22Rv1 (cell line): ENCODE data around the gene TPSAB1.

Source experiments
- H3K27ac ChIP-seq: fragments of 450-650 bp; 2 replicates; pipeline ENCODE4 v1.5.1; 2017
- CTCF ChIP-seq: fragments of 450-650 bp; IDR thresholded peaks from 2 replicates; pipeline ENCODE4 v1.5.1; 2017; ENCODE audit warnings: mild to moderate bottlenecking
- ZFX ChIP-seq: fragments of 450-650 bp; IDR thresholded peaks from 2 replicates; pipeline ENCODE4 v1.6.1; 2017; ENCODE audit warnings: antibody characterized with exemption, borderline replicate concordance

The TPSAB1 gene

GRCh38 chr16:1280783-1281182 lies 40.3 kb downstream of the TPSAB1 start:
- no peak overlapping the region for H3K27ac ChIP-seq
- TF ChIP-seq ZFX = no peak
- no peak for TF ChIP-seq CTCF

GRCh38 chr16:1281517-1281916 lies 41.0 kb downstream of the TPSAB1 start:
- no peak for TF ChIP-seq ZFX
- TF ChIP-seq CTCF = no peak
- H3K27ac ChIP-seq = no peak overlapping the region

- TF ChIP-seq CTCF (no peak), ZFX (no peak)
- H3K27ac ChIP-seq = no peak overlapping the region
Observed at GRCh38 chr16:1282324-1282973, 41.9 kb downstream of the TPSAB1 start.

- no peak overlapping the region for H3K27ac ChIP-seq
- TF ChIP-seq ZFX = no peak
- no peak for TF ChIP-seq CTCF
Observed at GRCh38 chr16:1283296-1283695, 42.8 kb downstream of the TPSAB1 start.

- TF ChIP-seq CTCF = no peak
- no peak for TF ChIP-seq ZFX
- no peak overlapping the region for H3K27ac ChIP-seq
Observed at GRCh38 chr16:1283996-1284616, 43.6 kb downstream of the TPSAB1 start.

GRCh38 chr16:1285669-1286512 lies 45.4 kb downstream of the TPSAB1 start:
- TF ChIP-seq CTCF = no peak
- TF ChIP-seq ZFX = no peak
- no peak overlapping the region for H3K27ac ChIP-seq
